Ureter (tissue), 1 donor: ENCODE data around the gene ARID4B. TPM values are rescaled to one million over a fixed set of nuclear protein-coding genes. Genes with fewer than 3 reads are reported as not detected.
"Not testable (repeated sequence)": the region's sequence is repeated elsewhere in the genome, so short reads cannot be mapped to it uniquely, and the experiment has no call there.

Experiments used
- DNase-seq: peaks from one replicate; pipeline ENCODE4 v3.0.0-alpha.2; 2020; ENCODE audit warnings: low spot score
- total RNA-seq: library from RNA; stranded (reverse); gene quantifications from one replicate; pipeline ENCODE4 v1.2.4, GENCODE V29; 2023
- donor health status: DM: yes; HTN: yes; CAD: no.

The ARID4B gene
- total RNA-seq, 1 donor from 2014 or later = 52.9 TPM

DNA sequence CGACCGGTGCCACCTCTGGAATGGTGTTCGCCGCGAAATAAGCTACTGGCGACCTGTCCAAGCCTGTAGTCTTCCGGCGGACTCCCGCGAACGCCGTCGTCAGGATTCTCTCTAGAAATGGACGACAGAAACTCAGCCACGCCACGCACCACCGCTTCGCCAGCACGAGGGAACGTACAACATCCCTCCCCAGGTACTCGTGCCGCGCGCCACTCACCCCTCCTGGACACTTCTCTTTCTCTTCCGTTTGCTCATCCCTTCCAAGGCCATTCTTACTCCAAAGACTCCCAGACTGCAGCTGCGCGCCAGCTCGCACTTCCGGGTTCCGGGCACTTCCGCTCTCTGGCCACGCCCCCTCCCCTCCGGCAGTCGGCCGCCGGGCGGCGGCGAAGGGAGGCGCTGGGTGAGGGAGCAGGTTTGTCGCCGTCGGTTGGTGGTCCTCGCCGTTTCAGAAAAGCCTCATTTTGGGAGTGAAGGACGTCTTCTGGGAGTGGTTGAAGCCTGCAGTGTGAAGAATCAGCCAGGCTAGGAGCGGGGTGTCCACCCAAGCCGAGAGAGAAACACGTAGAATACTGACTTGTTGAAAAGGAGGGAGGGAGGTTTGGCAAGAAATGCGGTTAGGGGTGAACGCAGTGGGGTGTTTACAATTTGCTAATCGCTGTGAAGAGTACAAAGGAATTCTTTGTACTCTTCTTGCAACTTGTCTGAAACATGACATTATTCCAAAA lies 166.9 kb downstream of the ARID4B start, which contains the start of gene RBM34:
RBM34 (minus strand) TSS at position 294 of the 728 bp plus-strand sequence; CDS start at position 270, 24 bp downstream.
- DNase-seq = peak; percentile 94

DNA sequence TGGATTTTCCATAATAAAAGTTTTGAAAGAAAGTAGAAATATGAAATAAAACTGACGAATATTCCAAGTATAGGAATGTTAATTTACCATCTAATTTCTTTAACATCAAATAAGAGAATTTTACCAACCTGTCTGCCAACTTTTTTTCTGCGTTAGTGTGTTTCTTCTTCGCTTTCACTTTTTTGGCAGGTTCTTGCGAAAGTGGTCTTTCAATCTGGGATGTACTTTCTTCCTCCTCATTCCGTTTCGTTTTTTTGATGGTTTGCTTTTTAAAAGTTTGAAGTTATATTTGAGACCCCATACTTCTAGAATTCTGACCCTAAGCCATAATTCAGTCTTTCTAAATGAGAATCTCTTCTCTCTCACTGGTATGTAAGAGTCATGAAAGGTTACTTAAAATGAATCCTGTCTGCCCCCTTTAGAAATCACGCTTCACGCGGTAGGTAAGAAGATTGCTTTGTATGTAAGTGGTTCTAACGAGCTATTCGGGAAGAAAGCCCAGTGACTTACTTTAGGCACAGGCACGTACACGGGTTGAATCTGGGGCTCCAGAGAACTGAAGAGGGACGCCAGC lies 167.5 kb downstream of the ARID4B start:
- DNase-seq = no peak

DNA sequence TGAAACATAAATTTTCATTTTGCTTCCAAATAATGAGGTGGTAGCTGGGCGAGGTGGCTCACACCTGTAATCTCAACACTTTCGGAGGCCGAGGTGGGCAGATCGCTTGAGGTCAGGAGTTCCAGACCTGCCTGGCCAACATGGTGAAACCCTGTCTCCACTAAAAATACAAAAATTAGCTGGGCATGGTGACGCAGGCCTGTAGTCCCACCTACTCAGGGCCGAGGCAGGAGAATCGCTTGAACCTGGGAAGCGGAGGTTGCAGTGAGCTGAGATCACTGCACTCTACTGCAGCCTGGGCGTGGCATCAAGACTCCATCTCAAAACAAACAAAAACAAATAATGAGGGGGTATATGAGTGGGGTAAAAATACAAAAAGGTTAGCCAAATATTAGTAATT lies 168.0 kb downstream of the ARID4B start:
- not testable (repeated sequence) for DNase-seq

DNA sequence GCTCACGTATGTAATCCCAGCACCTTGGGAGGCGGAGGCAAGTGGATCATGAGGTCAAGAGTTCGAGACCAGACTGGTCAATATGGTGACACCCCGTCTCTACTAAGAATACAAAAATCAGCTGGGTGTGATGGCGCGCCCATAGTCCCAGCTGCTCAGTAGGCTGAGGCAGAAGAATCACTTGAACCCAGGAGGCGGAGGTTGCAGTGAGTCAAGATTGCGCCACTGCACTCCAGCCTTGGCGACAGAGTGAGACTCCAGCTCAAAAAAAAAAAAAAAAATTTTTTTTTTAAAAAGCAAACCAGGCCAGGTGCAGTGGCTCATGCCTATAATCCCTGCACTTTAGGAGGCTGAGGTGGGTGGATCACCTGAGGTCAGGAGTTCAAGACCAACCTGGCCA lies 168.7 kb downstream of the ARID4B start:
- DNase-seq = not testable (repeated sequence)

DNA sequence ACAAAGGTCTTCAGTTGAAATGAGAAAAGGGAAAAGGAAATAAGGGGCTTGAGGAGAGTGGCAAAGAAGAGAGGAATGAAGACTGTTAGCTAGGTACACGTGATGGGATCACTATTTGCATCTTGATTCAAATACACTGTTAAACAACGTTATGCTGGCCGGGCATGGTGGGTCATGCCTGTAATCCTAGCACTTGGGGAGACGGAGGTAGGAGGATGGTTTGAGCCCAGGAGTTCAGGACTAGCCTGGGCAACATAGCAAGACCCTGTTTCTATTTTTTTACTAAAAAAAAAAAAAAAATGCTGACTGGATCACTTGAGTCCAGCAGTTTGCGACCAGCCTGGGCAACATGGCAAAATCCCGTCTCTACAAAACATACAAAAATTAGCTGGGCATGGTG lies 169.3 kb downstream of the ARID4B start:
- no peak for DNase-seq

DNA sequence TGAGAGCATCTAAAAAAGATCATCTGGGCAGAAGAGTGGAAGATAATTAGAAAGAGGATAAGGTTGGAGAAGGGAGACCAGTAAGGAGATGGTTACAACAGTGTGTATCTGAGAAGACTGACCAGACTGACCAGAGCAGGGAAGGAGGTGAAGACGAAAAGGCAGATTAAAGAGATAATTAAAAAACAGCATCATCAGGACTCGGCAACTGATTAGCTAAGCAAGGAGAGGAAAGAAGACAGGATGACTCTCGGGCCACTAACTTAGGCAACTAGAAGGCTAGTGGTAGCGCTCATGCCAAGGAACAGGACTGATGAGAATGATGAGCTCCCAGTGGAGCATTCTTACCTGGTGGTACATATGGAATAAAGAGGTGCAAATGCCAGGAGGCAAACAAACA lies 170.8 kb downstream of the ARID4B start:
- no peak for DNase-seq

DNA sequence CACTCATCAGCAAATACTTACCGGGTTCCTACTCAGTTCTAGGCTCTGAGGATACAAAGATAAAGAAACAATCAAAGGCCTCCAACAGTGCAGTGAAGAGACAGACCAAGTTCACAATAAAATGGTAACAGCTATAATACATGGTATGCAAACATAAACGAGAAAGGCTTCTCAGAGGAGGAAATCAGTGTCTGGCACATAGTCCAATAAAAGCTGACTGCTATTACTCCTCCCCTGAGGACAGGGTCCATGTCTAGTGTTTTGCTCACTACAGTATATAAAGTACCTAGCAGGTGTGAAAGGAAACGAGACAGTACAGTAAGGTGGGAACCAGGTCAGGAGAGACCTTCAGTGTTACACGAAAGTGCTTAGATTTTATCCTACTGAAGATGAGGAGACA lies 171.2 kb downstream of the ARID4B start:
- DNase-seq = no peak

DNA sequence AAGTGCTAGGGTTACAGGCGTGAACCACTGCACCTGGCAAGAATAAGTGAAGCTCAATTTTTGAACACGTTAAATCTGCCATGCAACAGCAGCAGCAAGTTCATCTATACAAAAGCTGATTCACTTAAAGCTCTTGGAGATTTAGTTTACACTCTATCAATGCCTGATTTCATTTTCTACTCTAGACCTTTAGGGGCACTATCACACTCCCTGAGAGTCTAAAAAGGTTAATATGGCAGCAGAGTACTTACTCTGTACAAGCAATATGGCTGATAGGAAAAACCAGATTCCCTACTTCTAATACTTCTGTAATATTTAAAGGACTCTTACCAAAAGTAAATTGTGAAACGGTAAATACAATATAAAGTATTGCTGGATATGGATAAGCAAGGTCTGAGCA lies 171.7 kb downstream of the ARID4B start:
- DNase-seq = no peak

DNA sequence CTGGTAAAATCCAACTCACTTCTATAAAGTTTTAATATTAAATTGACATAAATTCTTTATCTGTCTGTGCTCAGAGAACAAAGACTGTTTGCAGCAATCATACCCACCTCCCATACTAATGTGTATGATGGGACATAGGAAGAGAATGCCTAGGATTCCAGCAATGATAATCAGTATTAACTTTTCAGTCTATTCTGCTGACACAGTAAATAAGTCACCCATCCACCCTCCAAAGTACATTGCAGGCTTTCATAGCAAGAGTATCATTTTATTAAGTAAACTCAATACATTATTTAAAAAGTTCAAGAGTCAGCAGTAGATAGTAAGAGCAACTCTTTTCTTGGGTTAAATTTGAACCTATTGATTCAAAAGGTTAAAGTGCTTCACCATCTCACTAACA lies 175.7 kb downstream of the ARID4B start:
- DNase-seq = no peak

DNA sequence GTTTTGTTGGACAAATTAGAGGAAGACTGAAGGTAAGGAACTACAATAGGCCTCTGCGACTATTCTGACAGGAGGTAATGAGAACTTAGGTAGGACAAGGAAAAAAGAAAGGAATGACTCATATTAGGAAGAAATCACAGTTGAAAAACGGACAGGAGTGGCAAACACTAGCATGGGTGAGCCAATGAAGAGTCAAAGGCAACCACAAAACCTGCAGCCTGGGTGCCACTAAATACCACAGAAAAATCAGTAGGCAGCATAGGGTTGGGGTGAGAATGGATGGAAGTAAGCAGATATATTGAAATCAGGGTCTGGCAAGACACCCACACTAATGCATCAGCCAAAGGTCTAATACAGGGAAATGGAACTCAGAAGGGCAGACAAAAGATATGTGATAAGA lies 176.9 kb downstream of the ARID4B start:
- no peak for DNase-seq

DNA sequence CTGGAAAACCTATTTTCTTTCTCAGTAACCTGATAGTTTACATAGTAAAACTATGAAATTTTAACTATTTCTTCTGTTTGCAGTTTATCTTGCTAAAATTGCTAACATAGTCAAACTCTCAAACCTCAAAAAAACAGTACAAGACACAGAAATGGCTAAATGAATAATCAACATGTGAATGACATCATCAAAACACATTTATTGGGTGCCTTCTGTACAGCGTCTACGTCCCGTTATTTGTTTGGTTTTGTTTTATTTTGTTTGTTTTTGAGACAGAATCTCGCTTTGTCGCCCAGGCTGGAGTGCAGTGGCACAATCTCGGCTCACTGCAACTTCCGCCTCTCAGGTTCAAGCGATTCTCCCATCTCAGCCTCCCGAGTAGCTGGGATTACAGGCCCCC lies 178.2 kb downstream of the ARID4B start:
- DNase-seq = no peak

DNA sequence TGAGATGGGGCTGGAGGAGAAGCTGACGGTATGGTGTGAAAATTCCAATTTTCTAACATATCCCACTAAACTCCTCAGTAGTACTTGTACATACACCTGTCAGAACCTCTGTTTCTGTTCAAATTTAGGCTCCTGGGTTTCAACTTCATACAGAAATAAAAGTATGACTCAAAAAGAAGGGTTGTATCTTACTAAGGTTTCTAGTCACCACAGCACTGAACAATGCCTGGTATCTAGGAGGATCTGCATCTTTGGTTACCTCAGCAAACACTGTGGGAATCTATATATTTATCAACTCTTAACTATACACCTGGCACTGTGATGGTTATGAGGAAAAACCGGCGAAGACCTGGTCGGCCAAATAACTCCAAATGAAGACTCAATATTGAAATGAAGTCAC lies 180.7 kb downstream of the ARID4B start:
- no peak for DNase-seq

DNA sequence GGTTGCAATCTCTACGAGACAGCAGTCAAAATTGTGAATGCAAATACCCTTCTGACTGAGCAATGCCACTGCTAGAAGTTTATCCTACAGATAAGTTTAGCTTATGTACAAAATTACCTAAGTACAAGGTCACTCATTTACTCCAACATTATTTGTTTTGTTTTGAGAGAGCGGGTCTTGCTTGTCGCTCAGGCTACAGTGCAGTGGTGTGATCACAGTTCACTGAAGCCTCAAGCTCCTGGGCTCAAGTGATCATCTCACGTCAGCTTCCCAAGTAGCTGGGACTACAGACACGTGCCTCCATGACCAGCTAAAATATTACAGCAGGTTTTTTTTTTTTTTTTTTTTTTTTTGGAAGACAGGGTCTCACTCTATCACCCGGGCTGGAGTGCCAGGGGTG lies 182.3 kb downstream of the ARID4B start:
- no peak for DNase-seq

DNA sequence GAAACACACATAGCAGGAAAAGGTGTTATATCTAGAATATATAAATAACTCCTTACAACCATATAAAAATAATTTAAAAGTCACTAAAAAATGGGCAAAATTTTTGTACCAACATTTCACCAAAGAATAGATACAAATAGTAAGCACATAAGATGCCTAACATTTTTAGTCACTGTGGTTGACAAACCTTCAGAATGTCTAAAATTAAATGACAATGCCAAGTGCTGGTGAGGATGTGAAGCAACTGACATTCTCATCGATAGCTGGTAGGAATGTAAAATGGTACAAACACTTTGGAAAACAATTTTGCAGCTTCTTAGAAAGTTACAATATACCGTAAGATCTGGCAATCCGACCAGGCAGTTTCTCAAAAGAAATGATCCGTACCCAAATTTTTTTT lies 185.0 kb downstream of the ARID4B start:
- no peak for DNase-seq

DNA sequence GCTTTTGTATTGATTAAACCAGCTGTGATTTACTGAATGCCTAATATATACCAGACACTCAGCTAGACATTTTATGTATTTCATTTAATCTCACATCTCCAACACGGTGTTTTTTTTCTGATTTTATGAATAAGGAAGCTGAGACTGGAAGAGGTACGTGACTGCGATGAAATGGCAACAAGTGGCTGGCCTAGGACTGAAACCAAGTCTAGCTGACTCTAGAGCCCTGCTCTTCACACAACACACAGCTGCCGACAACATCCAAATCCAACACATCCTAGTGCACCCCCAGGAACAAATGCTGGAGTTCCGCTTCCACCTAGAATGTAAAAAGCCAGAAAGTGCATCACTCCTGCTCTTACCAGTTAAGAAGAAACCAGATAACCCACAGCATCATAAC lies 188.7 kb downstream of the ARID4B start:
- DNase-seq = no peak

DNA sequence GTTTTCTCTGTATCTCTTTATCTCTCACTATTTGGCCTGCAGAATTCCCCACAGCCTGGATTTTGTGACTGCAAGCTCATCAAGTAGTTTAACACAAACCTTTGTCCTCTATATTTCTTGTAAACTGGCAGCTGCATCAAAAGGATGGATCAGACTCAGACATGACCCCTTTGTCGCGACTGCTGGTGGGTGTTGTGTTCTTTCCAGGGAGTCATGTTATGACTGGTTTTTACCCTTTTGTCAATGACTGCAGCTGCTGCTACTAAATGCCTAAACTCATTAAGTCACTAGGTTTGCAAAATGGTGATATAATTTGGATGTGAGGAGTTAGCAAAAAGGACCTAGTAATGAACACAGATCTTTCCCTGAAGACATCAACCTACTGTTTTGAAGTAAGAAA lies 189.2 kb downstream of the ARID4B start:
- DNase-seq = no peak

DNA sequence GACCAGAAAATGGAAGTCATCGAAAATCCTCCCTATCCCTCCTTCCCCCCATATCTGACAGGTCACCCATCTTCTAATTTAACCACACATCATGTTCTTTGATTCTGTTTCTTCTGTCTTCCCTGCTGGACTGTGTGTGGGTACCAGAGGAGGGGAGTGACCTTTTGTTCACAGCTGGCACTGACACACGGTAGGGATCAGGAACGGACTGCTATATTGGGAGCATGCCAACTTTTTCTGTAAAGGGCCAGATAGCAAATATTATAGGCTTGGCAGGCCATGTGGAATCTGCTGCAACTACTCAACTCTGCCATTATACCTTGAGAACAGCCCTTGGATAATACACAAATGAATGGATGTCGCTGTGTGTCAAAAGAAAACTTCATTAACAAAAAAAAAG lies 191.9 kb downstream of the ARID4B start:
- DNase-seq = no peak

DNA sequence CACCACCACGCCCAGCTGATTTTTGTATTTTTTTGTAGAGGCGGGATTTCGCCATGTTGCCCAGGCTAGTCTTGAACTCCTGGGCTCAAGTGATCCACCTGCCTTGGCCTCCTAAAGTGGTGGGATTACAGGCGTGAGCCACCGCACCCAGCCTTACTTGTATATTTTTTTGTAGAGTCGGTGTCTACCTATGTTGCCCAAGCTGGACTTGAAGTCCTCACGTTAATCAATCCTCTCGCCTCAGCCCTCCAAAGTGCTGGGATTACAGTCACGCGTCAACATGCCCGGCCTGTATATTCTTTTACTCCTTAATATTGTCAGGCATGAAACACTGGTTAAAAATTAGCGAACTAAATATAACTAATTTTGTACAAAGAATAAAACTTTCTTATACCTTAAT lies 193.8 kb downstream of the ARID4B start:
- DNase-seq = no peak

DNA sequence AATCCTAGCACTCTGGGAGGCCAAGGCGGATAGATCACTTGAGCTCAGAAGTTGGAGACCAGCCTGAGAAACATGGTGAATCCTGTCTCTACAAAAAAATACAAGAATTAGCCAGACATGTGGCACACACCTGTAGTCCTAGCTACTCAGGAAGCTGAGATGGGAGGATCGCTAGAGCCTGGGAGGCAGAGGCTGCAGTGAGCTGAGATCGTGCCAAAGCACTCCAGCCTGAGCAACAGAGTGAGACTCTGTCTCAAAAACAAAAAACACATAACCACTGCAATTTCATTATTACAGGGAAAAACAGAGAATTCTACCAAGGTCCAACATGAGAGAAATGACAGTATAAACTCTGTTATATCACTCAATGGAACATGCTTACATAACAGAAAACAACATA lies 194.9 kb downstream of the ARID4B start:
- DNase-seq = no peak

DNA sequence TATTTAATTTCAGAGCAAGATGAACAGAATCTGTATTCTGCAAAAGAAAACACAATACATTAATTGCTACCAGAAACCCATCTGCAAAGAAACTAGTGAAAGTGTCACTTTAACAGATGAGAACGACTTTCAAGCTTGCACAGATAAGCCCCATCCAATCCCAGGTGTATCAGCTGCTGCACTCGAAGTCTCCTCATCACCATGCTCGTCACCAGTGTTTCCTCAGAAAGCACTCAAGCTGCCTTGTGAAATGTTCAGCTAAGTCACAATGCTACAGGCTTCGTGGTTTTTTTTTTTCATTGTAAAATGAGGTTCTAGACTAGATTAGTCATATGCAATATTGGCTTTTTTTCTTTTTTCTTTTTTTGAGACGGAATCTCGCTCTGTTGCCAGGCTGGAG lies 196.0 kb downstream of the ARID4B start:
- DNase-seq = no peak

DNA sequence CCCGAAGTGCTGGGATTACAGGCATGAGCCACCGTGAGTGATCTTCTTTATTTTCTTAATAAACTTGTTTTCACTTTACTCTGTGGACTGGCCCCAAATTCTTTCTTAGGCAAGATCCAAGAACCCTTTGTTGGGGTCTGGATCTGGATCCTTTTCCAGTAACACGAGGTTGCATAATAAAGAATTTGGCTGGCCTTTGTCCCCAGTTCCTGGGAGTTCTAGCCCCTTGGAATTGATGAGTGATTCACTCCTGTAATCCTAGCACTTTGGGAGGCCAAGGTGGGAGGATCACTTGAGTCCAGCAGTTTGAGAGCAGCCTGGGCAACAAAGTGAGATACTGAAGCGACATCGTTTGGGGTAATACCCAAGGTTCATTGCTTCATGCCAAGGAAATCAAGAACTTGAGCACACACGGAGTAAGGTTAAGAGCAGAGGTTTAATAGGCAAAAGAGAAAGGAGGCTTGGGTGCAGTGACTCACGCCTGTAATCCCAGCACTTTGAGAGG lies 197.2 kb downstream of the ARID4B start:
- DNase-seq = no peak

DNA sequence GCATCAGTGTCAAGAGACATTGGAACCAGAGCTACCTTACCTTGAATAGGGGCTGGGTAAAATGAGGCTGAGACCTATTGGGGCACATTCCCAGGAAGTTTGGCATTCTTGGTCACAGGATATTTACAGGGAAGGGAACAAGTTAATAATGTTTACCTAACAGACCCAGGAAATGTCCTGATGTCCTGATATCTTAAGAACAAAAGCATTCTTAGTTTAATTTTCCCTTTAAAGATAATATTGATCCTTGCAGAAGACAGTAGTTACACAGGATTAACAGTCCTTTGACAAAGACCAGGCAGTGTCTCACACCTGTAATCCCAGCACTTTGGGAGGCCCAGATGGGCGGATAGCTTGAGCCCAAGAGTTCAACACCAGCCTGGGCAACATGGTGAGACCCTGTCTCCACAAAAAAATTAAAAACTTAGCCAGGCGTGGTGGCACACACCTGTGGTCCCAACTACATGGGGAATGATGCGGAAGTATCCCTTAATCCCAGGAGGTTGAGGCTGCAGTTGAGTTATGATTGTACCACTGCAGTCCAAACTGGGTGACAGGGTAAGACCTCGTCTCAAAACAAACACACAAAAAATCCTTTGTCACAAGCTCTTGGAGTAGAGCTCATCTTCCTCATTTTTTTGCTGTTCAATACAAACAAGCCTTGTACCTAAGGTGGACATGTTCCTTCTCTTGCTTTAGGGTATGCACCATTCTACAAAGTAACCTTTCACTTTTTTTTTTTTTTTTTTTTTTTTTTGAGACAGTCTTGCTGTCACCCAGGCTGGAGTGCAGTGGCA lies 198.0 kb downstream of the ARID4B start:
- no peak for DNase-seq
